Fibroblast of villous mesenchyme (primary cell): ENCODE data around the gene URB2. TPM values are rescaled to one million over a fixed set of nuclear protein-coding genes. Genes with fewer than 3 reads are reported as not detected.
"Not testable (repeated sequence)": the region's sequence is repeated elsewhere in the genome, so short reads cannot be mapped to it uniquely, and the experiment has no call there.

Experiments
- DNase-seq: peaks from one replicate; pipeline ENCODE4 v3.0.0-alpha.2; 2010; ENCODE audit warnings: low read depth
- H3K4me3 ChIP-seq: 2 replicates; pipeline ENCODE4 v1.5.1; 2011; ENCODE audit warnings: low read depth, mild to moderate bottlenecking, low read length
- total RNA-seq: library from RNA; depleted of rRNA; stranded (reverse); fragments of >200 nt; gene quantifications from 2 replicates; pipeline ENCODE4 v1.2.3, GENCODE V29; 2012
- TF ChIP-seq, protein P1 (sequence below): IDR thresholded peaks from 2 replicates; pipeline ENCODE4 v1.5.1; 2012; ENCODE audit warnings: low read depth, mild to moderate bottlenecking, low read length; ENCODE audit not compliant: insufficient read depth

Gene URB2
- total RNA-seq, 1 donor: 14.7 TPM

- no peak overlapping the region for H3K4me3 ChIP-seq
- TF ChIP-seq, protein P1, sequence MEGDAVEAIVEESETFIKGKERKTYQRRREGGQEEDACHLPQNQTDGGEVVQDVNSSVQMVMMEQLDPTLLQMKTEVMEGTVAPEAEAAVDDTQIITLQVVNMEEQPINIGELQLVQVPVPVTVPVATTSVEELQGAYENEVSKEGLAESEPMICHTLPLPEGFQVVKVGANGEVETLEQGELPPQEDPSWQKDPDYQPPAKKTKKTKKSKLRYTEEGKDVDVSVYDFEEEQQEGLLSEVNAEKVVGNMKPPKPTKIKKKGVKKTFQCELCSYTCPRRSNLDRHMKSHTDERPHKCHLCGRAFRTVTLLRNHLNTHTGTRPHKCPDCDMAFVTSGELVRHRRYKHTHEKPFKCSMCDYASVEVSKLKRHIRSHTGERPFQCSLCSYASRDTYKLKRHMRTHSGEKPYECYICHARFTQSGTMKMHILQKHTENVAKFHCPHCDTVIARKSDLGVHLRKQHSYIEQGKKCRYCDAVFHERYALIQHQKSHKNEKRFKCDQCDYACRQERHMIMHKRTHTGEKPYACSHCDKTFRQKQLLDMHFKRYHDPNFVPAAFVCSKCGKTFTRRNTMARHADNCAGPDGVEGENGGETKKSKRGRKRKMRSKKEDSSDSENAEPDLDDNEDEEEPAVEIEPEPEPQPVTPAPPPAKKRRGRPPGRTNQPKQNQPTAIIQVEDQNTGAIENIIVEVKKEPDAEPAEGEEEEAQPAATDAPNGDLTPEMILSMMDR: no peak
- no peak for DNase-seq
Measured at GRCh38 chr1:229585338-229585737, 40.7 kb upstream of the URB2 start.

DNA sequence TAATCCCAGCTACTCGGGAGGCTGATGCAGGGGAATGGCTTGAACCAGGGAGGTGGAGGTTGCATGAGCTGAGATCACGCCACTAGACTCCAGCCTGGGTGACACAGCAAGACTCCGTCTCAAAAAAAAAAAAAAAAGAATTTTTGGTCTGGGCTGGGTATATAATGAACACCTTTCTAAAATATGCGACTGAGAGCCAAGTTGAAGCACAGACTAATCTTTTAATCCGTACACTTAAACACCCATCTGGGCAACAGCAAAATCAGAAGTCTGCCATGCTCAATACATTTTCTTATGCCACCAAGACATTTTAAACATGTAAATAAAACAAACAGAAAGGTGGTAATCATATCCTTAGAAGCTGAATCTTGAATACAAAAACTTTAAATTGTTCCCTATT is 35.9 kb upstream of the URB2 start:
- TF ChIP-seq, protein P1: no peak
- H3K4me3 ChIP-seq: no peak overlapping the region
- no peak for DNase-seq

DNA sequence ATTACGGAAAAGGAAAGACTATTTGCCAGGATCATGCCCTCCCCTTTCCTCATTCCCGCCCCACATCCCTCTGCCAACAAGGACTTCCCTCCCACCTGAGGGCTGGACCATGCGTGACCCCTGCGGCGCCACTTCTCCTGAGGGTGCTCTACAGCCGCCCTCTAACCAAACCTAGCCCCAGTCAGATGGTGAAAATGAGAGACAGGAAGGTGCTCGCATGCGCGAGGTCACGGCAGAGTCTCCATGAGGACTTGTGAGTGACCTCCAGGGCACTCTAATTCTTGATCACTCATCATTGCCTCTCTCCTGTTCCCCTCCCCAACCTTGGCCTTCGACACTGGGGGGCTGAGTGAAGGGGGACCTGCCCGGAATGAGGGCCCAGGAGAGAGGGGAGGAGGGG is 32.2 kb upstream of the URB2 start:
- TF ChIP-seq, protein P1: no peak
- no peak for DNase-seq
- no peak overlapping the region for H3K4me3 ChIP-seq

GRCh38 chr1:229594227-229595008 is 31.6 kb upstream of the URB2 start:
- DNase-seq: no peak
- TF ChIP-seq, protein P1: no peak
- H3K4me3 ChIP-seq: no peak overlapping the region

- H3K4me3 ChIP-seq, DNase-seq: not testable (repeated sequence)
Measured at GRCh38 chr1:229595876-229596275, 30.2 kb upstream of the URB2 start.

- no peak overlapping the region for H3K4me3 ChIP-seq
- peak; percentile 77 for DNase-seq
- TF ChIP-seq, protein P1: no peak
Measured at GRCh38 chr1:229596925-229597699, 28.9 kb upstream of the URB2 start.

DNA sequence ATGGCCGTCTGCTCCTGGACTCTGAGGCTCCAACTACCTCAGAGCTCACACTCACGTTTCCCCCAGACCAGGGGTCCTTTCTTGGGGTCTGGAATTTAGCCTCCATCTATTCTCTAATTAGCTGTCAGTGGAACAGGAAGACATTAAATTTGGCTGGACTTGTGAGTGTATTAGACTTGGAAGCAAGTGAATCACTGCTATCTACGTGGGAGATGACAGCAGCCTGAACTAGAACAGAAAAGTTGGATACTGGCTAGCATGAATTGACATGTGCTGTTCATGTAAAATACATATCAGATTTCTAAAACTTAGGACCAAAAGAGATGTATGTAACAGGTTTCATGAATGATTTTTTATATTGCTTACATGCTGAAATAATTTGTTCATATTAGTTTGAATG is 28.2 kb upstream of the URB2 start:
- TF ChIP-seq, protein P1: no peak
- no peak overlapping the region for H3K4me3 ChIP-seq
- peak; percentile 35 for DNase-seq
